ENCODE data around the gene FHIT. TPM values are rescaled to one million over a fixed set of nuclear protein-coding genes. Genes with fewer than 3 reads are reported as not detected.
"Not testable (repeated sequence)": the region's sequence is repeated elsewhere in the genome, so short reads cannot be mapped to it uniquely, and the experiment has no call there.

FHIT gene
- total and polyA plus RNA-seq, 7 donors: 2.4 to 10.2 (median 6.1) TPM

DNA sequence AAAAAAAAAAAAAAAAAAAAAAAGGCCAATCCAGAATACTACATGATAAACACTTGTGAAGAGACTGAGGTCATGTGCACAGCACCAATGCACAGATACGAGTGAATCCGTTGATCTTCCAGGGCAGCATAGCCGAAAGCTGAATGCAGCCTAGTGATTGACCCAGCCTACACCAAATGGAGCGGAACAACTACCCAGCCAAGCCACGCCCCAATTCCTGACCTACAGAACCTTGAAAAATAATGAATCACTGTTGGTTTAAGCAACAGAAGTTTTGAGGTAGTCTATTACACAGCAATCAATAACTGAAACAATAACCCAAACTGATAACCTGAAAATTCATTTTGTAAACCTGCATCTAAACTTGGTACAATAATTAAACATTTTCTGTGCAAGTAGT is 361.0 kb downstream of the FHIT start:
- Histone ChIP-seq H3K4me3 (no peak overlapping the region), H3K27me3 (no peaks in the 10 kb centered on the region), H3K27ac (no peak overlapping the region), H3K4me1 (no peaks in the 10 kb centered on the region), H3K36me3 (no peaks in the 10 kb centered on the region), H3K9me3 (no peaks in the 10 kb centered on the region)
- WGBS, 2 donors: 80% methylated on average over 5 of the region's 5 CpGs
- intact Hi-C loops (cut with DNase I): no loop called here
- no peak for DNase-seq
- TF ChIP-seq, protein P1, sequence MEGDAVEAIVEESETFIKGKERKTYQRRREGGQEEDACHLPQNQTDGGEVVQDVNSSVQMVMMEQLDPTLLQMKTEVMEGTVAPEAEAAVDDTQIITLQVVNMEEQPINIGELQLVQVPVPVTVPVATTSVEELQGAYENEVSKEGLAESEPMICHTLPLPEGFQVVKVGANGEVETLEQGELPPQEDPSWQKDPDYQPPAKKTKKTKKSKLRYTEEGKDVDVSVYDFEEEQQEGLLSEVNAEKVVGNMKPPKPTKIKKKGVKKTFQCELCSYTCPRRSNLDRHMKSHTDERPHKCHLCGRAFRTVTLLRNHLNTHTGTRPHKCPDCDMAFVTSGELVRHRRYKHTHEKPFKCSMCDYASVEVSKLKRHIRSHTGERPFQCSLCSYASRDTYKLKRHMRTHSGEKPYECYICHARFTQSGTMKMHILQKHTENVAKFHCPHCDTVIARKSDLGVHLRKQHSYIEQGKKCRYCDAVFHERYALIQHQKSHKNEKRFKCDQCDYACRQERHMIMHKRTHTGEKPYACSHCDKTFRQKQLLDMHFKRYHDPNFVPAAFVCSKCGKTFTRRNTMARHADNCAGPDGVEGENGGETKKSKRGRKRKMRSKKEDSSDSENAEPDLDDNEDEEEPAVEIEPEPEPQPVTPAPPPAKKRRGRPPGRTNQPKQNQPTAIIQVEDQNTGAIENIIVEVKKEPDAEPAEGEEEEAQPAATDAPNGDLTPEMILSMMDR (IDR thresholded peaks at IDR 0.05): no peak
- TF ChIP-seq EP300 (IDR thresholded peaks at IDR 0.05) (no peak), POLR2AphosphoS5 (IDR thresholded peaks at IDR 0.05) (no peak), POLR2A (IDR thresholded peaks at IDR 0.05) (no peak)

DNA sequence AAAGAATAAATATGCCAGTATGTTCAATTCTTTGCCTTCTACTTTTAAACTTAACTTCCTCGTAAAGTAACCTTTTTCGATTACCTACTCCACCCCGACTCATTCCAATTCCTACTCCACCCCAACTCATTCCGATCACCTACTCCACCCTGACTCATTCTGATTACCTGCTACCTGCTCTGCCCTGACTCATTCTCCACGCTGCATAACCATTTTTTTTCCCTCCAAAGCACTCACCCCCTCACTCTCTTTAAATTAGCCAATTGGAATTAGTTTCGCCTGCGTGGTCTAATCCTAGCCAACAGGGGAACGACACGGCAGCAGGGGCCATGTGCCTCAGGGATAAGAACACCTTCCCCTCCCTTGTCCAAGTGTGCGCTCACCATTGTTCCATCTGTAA is 362.3 kb downstream of the FHIT start:
- H3K4me3 ChIP-seq; intact Hi-C loops (cut with DNase I); H3K36me3 ChIP-seq; H3K4me1 ChIP-seq; H3K27me3 ChIP-seq; H3K27ac ChIP-seq; H3K9me3 ChIP-seq; DNase-seq: not testable (repeated sequence)
- 92 to 95% methylated on average over 10 of the region's 10 CpGs for WGBS, 2 donors

DNA sequence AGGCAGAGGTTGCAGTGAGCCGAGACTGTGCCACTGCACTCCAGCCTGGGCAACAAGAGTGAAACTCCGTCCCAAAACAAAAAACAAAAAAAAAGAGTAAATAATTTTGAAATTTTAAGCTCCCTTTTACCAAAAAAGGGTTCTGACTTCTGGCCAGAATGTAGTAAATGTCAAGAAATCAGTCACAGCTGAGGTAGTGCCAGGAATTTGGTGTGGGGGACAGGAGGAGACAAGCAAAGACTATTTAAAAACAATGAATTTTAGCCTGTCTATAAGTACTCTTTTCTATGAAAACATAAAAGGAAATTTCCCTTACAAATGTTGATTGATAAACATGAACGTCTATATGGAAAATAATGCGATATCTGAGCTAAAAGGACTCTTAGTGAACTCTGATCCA is 363.7 kb downstream of the FHIT start:
- 88 to 94% methylated on average over 4 of the region's 4 CpGs for WGBS, 2 donors
- Histone ChIP-seq H3K27me3 (no peaks in the 10 kb centered on the region), H3K4me3 (no peak overlapping the region), H3K4me1 (no peaks in the 10 kb centered on the region), H3K27ac (no peak overlapping the region), H3K9me3 (no peaks in the 10 kb centered on the region), H3K36me3 (no peaks in the 10 kb centered on the region)
- intact Hi-C loops (cut with DNase I): no loop called here
- DNase-seq: no peak
- TF ChIP-seq, protein P1 (IDR thresholded peaks at IDR 0.05): no peak
- no peak for TF ChIP-seq POLR2AphosphoS5 (IDR thresholded peaks at IDR 0.05)
- TF ChIP-seq POLR2A (IDR thresholded peaks at IDR 0.05): no peak
- no peak for TF ChIP-seq EP300 (IDR thresholded peaks at IDR 0.05)

- intact Hi-C loops (cut with DNase I): no loop called here
- TF ChIP-seq POLR2A (IDR thresholded peaks at IDR 0.05) (no peak), POLR2AphosphoS5 (IDR thresholded peaks at IDR 0.05) (no peak), EP300 (IDR thresholded peaks at IDR 0.05) (no peak)
- TF ChIP-seq, protein P1 (IDR thresholded peaks at IDR 0.05): no peak
- Histone ChIP-seq H3K27me3 (no peaks in the 10 kb centered on the region), H3K27ac (no peak overlapping the region), H3K4me1 (no peaks in the 10 kb centered on the region), H3K4me3 (no peak overlapping the region), H3K9me3 (no peaks in the 10 kb centered on the region), H3K36me3 (no peaks in the 10 kb centered on the region)
- 76 to 88% methylated on average over 1 of the region's 1 CpG for WGBS, 2 donors
- no peak for DNase-seq
Measured at GRCh38 chr3:60886518-60886917, 364.7 kb downstream of the FHIT start.

GRCh38 chr3:60884005-60884404 is 367.2 kb downstream of the FHIT start:
- peaks cover 0 to 8% (median 0%) of the 10 kb centered on the region in 4 donors for H3K9me3 ChIP-seq
- no peak for TF ChIP-seq POLR2A (IDR thresholded peaks at IDR 0.05)
- no peak for TF ChIP-seq EP300 (IDR thresholded peaks at IDR 0.05)
- TF ChIP-seq, protein P1 (IDR thresholded peaks at IDR 0.05): no peak
- TF ChIP-seq POLR2AphosphoS5 (IDR thresholded peaks at IDR 0.05): no peak
- no peaks in the 10 kb centered on the region for H3K27me3 ChIP-seq
- DNase-seq: no peak
- no peak overlapping the region for H3K27ac ChIP-seq
- intact Hi-C loops (cut with DNase I): no loop called here
- 68 to 71% methylated on average over 2 of the region's 2 CpGs for WGBS, 2 donors
- H3K4me1 ChIP-seq: no peaks in the 10 kb centered on the region
- no peaks in the 10 kb centered on the region for H3K36me3 ChIP-seq
- H3K4me3 ChIP-seq: no peak overlapping the region
